Mucosa of rectum (tissue), 2 donors: ENCODE measurements around the gene SLC9A3.

ENCODE experiments used
- H3K27ac ChIP-seq, 2 donors: one replicate each; pipeline ENCODE4 v1.7.0; 2013; ENCODE audit warnings: inconsistent platforms in 2 of 2, low read depth in 2 of 2, low read length in 2 of 2
- H3K27me3 ChIP-seq, 2 donors: one replicate each; pipeline ENCODE4 v1.7.0; 2013; ENCODE audit warnings: low read length in 2 of 2; ENCODE audit not compliant: control insufficient read depth in 2 of 2, insufficient read depth in 2 of 2
- H3K36me3 ChIP-seq, 2 donors: one replicate each; pipeline ENCODE4 v1.7.0; 2013; ENCODE audit warnings: low read length in 2 of 2; ENCODE audit not compliant: control insufficient read depth in 2 of 2, insufficient read depth in 2 of 2
- H3K4me1 ChIP-seq, 2 donors: one replicate each; pipeline ENCODE4 v1.7.0; 2013; ENCODE audit warnings: low read length in 2 of 2, mild to moderate bottlenecking in 1 of 2; ENCODE audit not compliant: control insufficient read depth in 2 of 2, insufficient read depth in 2 of 2
- H3K4me3 ChIP-seq, 2 donors: one replicate each; pipeline ENCODE4 v1.7.0; 2013; ENCODE audit warnings: low read length in 2 of 2
- H3K9ac ChIP-seq, 2 donors: one replicate each; pipeline ENCODE4 v1.7.0; 2013; ENCODE audit warnings: low read length in 2 of 2, low read depth in 1 of 2, mild to moderate bottlenecking in 1 of 2
- H3K9me3 ChIP-seq, 2 donors: one replicate each; pipeline ENCODE4 v1.7.0; 2013; ENCODE audit warnings: low read length in 2 of 2; ENCODE audit not compliant: control insufficient read depth in 2 of 2
- donor health status: healthy.
- donor health status: Normal muscosa, but diverticular disease.

The SLC9A3 gene

GRCh38 chr5:462051-462481 lies 62.2 kb downstream of the SLC9A3 start:
- H3K9ac ChIP-seq = no peak overlapping the region
- peaks cover 0 to 2% of the 10 kb centered on the region in 2 donors for H3K4me1 ChIP-seq
- peaks cover 58 to 71% of the 10 kb centered on the region in 2 donors for H3K36me3 ChIP-seq
- no peaks in the 10 kb centered on the region for H3K9me3 ChIP-seq
- H3K27ac ChIP-seq = no peak overlapping the region
- no peaks in the 10 kb centered on the region for H3K27me3 ChIP-seq
- no peak overlapping the region for H3K4me3 ChIP-seq

DNA sequence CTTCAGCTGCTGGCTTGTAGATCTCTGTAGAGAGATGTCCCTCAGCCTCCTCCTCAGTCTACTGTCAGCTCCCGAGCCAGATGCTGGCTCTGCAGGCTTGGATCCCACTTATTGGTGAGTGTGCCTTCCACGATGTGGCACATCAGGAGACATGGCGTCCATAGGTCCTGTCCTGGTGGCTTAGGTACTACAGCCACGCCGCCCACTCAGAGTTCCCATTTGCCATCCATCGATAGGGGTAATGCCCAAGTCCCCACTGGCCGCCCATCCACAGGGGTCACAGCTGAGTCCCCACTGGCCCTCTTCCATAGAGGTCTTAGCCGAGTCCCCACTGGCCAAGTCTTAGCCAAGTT lies 64.0 kb downstream of the SLC9A3 start:
- H3K4me1 ChIP-seq = peaks cover 0 to 2% of the 10 kb centered on the region in 2 donors
- no peak overlapping the region for H3K27ac ChIP-seq
- H3K9ac ChIP-seq = no peak overlapping the region
- no peak overlapping the region for H3K4me3 ChIP-seq
- H3K27me3 ChIP-seq = no peaks in the 10 kb centered on the region
- peaks cover 68 to 74% of the 10 kb centered on the region in 2 donors for H3K36me3 ChIP-seq
- H3K9me3 ChIP-seq = no peaks in the 10 kb centered on the region

DNA sequence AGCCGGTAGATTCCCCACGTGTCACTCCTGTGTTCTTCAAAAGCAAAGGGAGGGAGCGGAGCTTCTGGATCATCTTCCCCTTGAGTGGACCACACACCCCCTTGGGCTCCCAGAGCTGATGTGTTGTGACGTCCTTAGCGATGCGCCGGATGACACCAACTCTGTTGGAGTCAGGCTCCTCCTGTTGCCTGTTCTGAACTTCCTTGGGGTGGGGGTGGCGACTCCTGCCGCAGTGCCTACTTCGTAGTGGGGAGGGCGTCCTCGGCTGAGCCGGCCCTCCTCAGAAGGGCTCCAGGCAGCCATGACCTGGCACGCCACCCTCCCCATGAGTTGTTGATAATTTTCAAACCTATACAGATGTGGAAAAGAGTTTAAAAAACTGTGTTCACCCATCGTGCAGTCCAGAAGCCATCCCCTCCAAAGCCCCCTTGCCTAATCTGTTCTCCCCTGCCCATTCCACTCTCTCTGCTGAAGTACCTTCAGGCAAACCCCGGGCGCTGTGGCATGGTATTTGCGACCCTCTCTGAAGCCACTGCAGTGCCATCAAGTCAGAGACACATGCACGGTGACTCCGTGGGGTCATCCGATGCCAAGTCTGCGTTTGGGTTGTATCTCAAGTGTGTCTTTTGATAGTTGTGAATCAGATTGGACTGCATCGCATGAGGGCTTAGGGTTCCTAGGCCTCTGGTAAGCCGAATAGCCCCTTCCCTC lies 64.5 kb downstream of the SLC9A3 start:
- Histone ChIP-seq H3K36me3 (peaks cover 71 to 77% of the 10 kb centered on the region in 2 donors), H3K4me1 (peaks cover 0 to 2% of the 10 kb centered on the region in 2 donors), H3K4me3 (no peak overlapping the region), H3K27me3 (no peaks in the 10 kb centered on the region), H3K9ac (no peak overlapping the region), H3K9me3 (no peaks in the 10 kb centered on the region), H3K27ac (no peak overlapping the region)

DNA sequence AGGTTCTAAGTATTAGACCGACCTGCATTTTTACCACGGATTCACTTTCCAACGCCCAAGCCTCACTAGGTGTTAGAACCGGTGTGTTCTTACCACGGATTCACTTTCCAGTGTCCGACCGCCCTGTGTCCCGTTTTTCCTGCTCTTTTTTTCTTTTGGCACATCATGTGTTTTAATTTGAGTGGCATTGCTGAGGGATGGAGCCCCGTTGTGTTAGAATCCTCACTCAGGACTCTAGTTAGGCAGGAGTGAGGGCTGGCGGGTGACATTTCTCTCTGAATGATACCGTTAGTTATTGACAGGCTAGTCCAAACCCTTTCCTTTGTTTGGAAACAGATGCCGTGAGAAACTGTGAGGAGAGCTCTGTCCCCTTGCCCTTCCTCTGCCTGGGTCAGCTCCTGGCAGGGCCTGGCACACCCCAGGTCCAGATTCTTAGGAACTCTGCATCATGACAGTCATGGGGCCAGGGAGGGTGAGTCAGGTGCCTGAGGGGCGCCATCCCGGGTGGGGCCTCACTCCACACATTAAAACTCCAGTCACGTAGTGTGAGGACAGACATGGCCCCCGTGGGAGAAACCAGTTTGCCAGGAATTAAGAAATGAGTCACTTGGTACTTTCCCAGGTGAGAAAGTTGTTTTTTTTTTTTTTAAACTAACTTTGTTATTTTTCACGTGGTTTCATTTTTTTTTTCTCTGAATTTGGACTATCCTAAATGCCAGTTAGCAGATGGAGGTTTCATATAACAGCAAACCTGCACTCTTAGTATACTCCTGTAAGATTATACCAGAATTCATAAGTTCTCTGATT lies 65.5 kb downstream of the SLC9A3 start:
- Histone ChIP-seq H3K4me3 (no peak overlapping the region), H3K9me3 (no peaks in the 10 kb centered on the region), H3K36me3 (peaks cover 67 to 75% of the 10 kb centered on the region in 2 donors), H3K27me3 (no peaks in the 10 kb centered on the region), H3K9ac (no peak overlapping the region), H3K4me1 (no peaks in the 10 kb centered on the region), H3K27ac (no peak overlapping the region)

DNA sequence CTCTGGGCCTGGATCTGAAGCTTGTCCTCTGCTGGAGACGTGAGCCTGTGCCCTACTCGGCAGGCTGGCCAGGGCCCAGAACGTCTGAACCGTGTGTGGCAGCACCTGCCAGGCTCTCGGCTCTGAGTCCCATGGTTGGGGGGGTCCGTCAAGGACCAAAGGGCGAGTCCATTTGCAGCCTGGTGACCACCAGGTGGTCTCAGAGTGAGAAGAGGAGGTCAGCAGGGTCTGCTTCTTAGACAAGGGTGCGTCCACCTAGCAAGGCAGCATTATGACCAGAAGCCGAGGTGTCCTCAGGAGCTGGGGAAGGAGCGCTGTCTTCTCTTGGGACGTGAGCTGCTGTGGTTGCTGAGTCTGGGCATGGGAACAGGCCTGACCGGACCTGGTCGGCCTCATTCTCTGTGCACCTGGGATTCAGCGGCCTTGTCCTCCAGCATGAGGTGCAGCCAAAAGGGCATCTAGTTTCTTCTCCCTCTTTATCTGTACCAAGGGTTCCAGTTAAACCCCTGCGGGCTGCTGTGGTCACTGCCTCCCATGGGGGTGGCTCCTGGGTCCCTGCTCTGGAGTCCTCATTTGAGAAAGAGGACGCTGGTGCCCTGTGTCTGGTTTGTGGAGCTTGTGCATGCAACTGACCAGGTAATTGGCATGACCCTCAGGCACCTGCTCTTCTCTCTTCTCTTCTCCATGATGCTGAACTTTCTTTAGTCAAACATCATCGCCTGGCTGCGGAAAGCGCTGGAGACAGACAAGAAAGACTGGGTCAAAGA lies 66.9 kb downstream of the SLC9A3 start:
- Histone ChIP-seq H3K27ac (no peak overlapping the region), H3K36me3 (peaks cover 67 to 79% of the 10 kb centered on the region in 2 donors), H3K4me3 (no peak overlapping the region), H3K9me3 (no peaks in the 10 kb centered on the region), H3K27me3 (no peaks in the 10 kb centered on the region), H3K9ac (no peak overlapping the region), H3K4me1 (no peaks in the 10 kb centered on the region)

GRCh38 chr5:456351-457194 lies 67.7 kb downstream of the SLC9A3 start:
- Histone ChIP-seq H3K27ac (no peak overlapping the region), H3K9ac (no peak overlapping the region), H3K36me3 (peaks cover 62 to 79% of the 10 kb centered on the region in 2 donors), H3K4me1 (no peaks in the 10 kb centered on the region), H3K4me3 (no peak overlapping the region), H3K27me3 (no peaks in the 10 kb centered on the region), H3K9me3 (no peaks in the 10 kb centered on the region)

GRCh38 chr5:455806-456205 lies 68.4 kb downstream of the SLC9A3 start:
- Histone ChIP-seq H3K4me1 (no peaks in the 10 kb centered on the region), H3K27ac (no peak overlapping the region), H3K4me3 (no peak overlapping the region), H3K36me3 (peaks cover 67 to 83% of the 10 kb centered on the region in 2 donors), H3K9me3 (no peaks in the 10 kb centered on the region), H3K27me3 (no peaks in the 10 kb centered on the region), H3K9ac (no peak overlapping the region)

- no peaks in the 10 kb centered on the region for H3K27me3 ChIP-seq
- H3K4me1 ChIP-seq = no peaks in the 10 kb centered on the region
- peaks cover 58 to 78% of the 10 kb centered on the region in 2 donors for H3K36me3 ChIP-seq
- no peak overlapping the region for H3K9ac ChIP-seq
- no peak overlapping the region for H3K27ac ChIP-seq
- H3K4me3 ChIP-seq = no peak overlapping the region
- H3K9me3 ChIP-seq = no peaks in the 10 kb centered on the region
These were observed 69.3 kb downstream of the SLC9A3 start for GRCh38 chr5:454936-455335.

DNA sequence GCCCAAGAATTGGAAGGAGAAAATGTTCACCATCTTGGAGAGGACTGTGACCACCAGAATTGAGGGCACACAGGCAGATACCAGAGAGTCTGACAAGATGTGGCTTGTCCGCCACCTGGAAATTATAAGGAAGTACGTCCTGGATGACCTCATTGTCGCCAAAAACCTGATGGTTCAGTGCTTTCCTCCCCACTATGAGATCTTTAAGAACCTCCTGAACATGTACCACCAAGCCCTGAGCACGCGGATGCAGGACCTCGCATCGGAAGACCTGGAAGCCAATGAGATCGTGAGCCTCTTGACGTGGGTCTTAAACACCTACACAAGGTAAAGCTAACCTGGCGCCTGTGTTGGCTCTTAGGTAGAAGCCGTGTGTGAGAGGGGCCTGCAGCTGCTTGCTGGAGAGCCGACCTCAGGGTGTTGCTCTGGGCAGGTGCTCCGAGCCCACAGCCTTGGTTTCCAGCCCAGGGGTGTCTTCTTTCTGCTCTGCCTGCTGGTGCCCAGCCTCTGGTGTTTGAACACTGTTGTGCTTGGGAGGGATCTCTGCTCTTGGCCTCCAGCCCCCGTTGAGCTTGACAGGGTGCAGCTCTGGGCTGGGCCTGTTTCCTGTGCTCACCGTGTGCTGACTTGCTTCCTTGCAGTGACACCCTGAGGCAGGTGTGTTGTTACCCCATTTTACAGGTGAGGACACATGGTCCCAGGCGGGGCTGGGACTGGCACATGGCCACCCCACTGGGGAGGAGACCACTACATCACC lies 70.3 kb downstream of the SLC9A3 start:
- Histone ChIP-seq H3K4me3 (no peak overlapping the region), H3K27ac (no peak overlapping the region), H3K9me3 (no peaks in the 10 kb centered on the region), H3K4me1 (no peaks in the 10 kb centered on the region), H3K27me3 (no peaks in the 10 kb centered on the region), H3K36me3 (peaks cover 54 to 76% of the 10 kb centered on the region in 2 donors), H3K9ac (no peak overlapping the region)
